ENCODE data around the gene KRT77.
"Not testable (repeated sequence)": the region's sequence is repeated elsewhere in the genome, so short reads cannot be mapped to it uniquely, and the experiment has no call there.

The KRT77 gene

GRCh38 chr12:52703424-52703823, at the start of gene KRT77:
Gene KRT77 (minus strand): TSS chr12:52703524. CDS start chr12:52703434, 90 bp downstream.
- DNase-seq = no peak

DNA sequence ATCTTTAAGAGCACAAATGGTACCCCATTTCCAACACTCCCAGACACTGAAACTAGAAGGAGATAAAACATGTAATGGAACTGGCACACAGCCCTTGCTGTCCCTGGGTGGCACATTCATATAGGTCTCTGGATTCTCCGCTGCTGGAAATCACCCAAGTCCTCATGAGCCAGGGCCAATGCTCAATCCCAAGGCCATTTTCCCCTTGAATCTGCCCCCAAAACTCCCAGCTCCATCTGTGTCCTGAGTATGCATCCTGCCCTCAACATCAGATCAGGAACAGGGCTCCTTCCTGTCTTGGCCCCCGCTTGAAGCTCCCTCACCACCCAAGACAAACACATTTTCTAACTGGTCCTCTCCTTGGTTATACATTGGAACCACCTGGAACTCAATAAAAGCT, 49.2 kb upstream of the KRT77 start:
- no peak for DNase-seq

DNA sequence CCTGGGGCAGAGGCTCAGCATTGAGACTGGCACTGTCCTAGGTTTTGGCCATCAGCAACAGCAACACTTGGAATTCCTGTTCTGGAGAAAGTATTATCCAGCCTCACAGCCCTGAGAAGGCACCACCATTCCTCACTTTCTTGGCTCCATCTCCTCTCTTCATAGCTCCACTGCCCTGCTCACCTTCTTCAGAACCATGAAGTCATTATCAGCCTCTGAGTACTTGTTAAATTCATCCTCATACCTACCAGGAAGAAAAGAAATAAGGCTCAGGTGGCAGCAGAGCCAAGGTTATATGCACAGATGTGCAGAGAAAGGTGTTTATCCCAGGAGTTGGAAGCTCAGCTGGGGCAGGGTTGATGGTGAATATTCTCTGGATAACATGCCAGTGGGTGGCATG, 48.5 kb upstream of the KRT77 start:
- no peak for DNase-seq

DNA sequence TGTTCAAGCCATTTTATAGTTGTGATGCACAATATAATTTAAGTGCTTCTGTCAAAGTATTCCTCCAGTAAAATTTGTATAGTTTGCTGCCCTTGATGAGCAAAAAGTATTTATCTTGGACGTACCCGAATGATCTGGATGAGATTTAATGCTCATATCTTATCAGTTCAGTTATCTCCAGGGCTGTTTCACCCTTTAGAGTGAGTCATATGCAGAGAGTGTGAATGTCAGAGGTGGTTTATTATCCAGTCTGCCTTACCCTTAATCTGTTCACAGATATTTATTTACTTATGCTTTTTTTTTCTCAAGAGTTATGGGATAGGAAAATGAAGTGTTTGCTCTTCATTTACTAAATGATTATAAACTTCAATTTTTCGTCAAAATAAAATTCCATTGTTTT, 47.2 kb upstream of the KRT77 start:
- not testable (repeated sequence) for DNase-seq

DNA sequence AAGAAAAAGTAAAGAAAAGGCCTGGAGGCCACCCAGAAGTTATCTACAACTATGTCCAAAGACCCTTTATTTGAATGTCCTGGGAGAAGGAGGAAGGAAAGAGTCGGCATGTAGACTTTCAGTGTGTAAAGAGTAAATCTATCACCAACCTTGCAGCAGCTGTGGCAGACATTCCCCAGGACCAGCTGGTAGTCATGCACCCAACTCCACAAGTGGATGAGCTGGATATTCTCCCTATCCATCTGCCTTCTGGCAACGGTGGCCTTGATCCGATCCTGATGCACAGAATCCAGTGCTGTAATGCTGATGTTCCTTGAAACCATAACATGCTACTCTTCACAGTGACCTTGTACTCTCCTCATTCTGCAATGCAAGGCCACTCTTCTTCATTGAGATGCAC, 46.5 kb upstream of the KRT77 start:
- no peak for DNase-seq

DNA sequence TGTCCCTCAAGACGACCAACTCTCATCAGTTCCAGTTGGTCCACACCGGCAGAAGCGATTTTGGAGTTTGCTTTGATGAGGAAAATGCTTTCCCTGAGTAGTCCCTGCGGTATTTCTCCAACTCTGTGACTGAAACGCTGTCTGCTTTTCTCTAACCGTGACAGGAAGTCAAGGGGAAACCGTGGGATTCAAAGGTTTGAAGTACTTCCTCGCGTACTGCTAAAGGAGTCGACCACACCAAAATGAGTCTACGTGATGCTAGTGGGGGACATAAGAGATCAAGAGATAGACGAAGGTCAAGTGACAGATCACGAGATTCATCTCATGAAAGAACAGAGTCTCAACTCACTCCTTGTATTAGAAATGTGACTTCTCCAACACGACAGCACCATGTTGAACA, 45.3 kb upstream of the KRT77 start:
- DNase-seq = no peak

DNA sequence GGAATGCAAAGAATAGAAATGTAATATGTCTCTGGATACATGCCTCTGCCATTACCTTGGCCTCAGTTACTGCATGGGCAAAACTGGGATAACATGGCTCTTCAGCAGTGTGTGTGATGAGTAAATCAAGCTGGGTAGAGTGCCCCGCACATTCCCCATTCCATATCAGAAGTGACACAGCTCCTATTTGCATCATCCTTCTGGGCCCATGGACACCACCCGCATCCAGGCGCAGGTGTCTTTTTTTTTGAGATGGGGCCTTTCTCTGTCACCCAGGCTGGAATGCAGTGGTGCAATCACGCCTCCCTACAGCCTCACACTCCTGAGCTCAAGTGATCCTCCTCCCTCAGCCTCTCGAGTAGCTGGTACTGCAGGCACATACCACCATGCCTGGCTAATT, 42.2 kb upstream of the KRT77 start:
- no peak for DNase-seq

GRCh38 chr12:52744493-52745156, 41.3 kb upstream of the KRT77 start:
- no peak for DNase-seq

DNA sequence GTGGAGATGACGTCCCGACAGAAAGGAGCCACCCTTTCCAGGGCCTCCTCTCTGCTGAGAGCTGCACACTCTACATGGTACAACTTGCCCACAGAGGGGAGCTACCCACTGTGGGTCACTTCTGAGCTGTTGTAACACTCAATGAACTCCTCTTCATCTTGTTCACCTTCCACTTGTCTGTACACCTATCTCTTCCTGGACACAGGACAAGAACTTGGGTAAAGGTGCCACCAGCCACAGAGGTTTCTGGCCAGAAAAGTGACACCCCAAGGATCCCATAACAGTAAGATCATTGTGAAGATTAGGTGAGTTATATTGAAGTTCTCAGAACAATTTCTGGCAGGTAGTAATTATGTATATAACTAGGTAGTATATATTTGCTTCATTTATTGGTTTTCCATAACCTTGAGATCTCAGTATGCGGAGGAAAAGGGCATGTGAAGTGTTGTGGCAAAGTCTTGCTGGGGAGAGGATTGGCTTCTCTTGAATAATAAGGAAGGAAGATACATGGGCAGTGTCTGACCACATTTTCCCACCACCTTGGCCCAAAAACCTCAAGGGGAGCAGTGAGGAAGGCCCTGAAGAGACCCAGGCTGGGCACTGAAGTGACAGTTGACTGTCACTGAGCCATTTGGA, 39.6 kb upstream of the KRT77 start:
- DNase-seq = no peak

DNA sequence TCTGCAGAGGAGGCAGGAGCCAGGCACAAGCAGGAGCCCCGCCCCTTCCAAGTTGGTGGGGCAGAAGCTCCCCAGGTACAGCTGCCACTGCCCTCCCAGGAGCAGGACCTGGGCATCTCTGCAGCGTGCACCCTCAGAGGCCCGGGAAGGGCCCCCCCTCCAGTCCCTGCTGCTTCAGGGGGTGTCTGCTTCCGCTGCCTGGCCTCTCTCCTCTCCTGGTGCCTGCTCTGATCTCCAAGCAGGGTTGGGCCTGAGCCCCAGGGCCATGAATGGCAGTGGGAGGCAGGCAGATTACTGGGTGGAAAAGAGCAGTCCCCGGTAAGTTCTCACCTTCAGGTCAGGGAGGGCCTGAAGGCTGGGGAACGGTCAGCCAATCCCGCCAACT, 38.9 kb upstream of the KRT77 start:
- no peak for DNase-seq

- peak; percentile 3 to 34 for DNase-seq
Measured at GRCh38 chr12:52741375-52742195, 38.3 kb upstream of the KRT77 start.

DNA sequence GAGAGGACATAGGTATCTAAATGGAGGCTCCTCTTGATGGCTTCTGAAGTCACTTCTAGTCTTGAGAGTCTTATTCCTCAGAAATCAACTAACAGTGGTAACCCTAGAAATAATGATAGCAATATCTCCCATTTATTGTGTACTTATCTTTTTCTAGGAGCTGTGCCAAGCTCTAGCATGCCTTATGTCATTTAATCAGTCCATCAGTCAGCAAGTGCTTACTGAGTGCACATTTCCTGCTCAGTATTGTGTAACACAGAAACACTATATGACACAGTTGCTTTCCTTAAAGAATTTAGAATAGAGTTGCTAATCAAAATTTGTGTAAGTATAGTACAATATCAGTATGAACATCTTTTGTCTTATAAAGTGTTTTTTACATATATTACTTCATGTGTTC, 37.3 kb upstream of the KRT77 start:
- DNase-seq = no peak

DNA sequence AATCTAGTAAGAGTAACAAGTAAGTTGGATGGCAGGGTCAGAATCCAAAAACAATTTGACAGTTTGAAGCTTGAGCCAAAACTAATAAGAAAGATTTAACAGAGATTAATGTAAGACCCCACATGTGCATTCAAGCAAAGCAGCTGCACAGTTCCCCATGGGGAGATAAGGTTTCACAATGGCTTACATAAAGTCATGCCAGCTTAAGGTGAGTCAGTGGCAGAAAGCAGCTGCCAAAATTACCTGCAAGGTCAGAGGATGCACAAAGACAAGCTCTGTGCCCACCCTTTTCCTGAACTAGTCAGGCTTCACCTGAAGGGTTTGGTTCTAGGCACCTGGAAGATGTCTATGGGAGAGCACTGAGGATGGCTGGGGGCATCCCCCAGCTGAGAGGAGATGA, 36.6 kb upstream of the KRT77 start:
- DNase-seq = no peak

DNA sequence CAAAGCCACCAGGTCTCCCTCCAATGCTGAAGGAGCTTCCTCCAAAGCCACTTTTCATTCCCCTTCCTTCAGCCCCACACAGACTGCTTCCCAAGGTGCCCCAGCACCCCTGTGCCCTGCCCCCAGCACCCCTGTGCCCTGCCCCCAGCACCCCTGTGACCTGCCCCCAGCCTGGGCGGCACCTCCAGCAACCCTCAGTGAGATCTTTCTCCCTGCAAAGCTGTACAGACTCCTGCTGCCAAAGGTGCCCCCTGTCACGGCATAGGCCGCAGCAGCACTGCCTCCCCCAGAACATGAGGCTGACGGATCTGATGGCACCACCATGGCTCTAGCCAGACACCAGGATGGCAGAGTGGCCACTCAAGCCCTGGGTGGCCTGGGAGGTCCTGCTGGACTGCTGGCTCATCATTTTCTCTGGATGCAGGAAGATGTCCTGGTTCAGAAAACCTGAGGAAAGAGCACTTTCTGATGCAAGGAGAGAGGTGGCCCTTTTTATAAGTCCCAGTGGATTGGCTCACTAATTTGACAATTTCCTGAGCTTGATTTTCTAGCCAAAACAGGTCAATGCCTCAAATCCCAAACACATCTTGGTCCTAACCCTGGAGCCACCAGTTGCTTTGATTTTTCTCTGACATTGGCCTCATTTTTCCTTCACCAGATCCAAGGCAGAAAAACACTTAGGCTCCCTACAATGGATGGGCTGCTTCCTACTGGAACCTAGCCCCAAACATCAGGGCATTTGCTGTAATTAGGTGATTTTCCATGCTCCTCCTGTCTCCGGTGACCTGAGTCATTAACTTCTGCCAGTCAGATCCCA, 32.7 kb upstream of the KRT77 start:
- no peak for DNase-seq

GRCh38 chr12:52735106-52735505, 31.8 kb upstream of the KRT77 start:
- DNase-seq = no peak

DNA sequence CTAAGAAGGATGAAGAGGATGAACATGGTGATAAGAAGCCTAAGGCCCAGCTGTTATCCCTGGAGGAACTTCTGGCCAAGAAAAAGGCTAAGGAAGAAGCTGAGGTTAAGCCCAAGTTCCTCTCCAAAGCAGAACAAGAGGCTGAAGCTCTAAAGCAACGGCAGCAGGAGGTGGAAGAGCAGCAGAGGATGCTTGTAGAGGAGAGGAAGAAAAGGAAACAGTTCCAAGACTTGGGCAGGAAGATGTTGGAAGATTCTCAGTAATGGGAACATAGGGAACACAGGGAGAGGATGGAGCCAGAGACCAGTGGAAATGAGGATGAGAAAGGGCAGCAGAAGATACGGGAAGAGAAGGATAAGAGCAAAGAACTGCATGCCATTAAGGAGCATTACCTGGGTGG, 27.5 kb upstream of the KRT77 start:
- no peak for DNase-seq

DNA sequence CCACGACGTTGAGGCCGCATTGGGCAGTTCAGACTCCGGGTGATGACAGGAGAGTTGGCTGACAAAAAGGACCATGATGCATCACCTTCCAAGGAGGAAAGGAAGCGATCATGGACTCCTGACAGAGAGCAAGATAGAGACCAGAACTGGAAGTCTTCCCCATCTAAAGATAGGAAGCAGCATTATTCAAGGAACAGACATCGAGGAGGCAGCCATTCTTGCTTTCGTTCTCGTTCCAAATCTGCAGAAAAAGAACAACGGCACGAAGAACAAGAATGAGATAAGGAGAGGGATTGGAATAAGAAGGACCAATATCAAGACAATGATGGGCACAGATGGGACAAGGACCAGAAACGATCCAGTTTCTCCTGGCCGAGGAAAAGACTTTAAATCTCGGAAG, 27.1 kb upstream of the KRT77 start:
- no peak for DNase-seq

GRCh38 chr12:52729147-52729546, 25.8 kb upstream of the KRT77 start:
- DNase-seq = no peak

GRCh38 chr12:52728374-52728773, 25.1 kb upstream of the KRT77 start:
- no peak for DNase-seq

DNA sequence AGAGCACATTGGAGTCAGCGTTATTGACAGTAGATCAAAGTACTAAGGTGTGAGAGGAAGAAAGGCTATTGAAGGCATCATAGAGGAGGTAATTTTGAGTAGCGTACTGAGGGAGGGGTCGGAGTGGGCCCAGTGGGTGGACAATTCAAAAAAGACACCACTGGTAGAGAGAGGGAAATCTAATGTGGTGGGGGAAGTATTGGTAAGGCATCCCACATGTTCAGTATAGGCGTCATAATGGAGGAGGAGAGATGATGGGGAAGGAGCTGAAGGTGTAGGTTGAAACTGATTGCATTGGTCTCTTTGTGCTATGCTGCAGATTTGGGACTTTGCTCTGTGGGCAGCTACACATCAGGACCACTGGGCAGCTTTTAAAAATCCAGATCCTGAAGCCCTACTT, 23.7 kb upstream of the KRT77 start:
- DNase-seq = no peak

DNA sequence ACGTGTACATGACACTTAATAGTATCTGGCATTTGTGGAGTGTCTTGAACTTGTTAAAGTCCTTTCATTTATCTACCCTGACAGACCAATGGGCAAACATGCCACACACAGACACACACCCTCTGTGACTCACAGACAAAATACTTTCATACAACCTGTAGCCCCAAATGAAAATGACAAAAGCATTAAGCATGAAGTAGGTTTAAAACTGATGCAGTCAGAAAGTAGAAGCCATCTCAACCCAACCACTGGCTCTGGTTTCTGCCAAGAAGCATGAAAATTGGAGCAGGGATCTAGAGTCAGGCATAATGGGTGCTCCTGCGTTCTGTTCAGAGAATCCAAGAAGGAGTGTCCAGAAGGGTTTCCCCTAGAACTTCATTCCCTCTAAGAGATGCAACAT, 23.1 kb upstream of the KRT77 start:
- DNase-seq = no peak

DNA sequence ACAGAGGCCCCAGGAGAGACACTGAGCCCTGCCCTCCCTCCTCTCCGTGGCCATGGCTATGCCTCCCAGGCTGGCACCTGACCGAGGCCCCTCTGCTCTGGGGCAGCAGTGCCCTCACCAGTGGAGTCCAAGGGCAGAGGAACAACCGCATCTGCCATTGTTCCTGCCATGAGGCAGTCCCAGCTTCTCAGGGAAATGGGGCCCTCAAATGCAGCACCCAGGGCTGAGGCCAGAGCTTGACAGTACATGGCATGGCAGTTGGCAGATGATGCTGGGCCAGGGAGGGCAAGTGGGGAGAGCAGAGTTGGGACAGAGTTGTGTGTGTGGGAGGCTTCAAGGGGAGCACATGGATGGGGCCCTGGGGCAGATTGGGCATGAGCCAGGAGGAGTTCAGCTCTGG, 21.1 kb upstream of the KRT77 start:
- no peak for DNase-seq

DNA sequence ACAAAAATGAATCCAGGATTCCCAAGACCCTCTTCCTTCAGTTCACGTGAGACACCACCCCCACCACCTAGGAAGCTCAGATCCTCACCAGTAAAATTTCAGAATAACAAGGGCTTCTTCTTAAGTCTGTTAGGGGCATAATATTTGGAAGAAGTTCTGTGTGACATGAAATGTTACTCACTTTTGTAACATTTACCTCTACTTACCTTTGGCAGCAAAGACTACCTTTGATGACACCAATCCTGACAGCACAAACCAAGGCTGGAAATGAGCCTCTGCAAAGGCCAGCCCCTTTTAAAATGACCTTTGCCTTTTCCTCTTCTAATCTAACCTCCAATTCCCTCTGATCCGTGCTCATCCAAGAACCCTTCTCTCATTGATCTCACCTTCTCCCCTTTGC, 19.4 kb upstream of the KRT77 start:
- no peak for DNase-seq

Measured in inflammatory macrophage treated with lipopolysaccharide for 1 hour (primary cell).